Endothelial cell of hepatic sinusoid (primary cell): ENCODE results near the gene AHDC1.

Experiments used
- in situ Hi-C: cut with HindIII; loops from 2 replicates; pipeline ENCODE4 v1.10.0; 2017; ENCODE audit warnings: low sequenced_read_pairs

AHDC1 gene

DNA sequence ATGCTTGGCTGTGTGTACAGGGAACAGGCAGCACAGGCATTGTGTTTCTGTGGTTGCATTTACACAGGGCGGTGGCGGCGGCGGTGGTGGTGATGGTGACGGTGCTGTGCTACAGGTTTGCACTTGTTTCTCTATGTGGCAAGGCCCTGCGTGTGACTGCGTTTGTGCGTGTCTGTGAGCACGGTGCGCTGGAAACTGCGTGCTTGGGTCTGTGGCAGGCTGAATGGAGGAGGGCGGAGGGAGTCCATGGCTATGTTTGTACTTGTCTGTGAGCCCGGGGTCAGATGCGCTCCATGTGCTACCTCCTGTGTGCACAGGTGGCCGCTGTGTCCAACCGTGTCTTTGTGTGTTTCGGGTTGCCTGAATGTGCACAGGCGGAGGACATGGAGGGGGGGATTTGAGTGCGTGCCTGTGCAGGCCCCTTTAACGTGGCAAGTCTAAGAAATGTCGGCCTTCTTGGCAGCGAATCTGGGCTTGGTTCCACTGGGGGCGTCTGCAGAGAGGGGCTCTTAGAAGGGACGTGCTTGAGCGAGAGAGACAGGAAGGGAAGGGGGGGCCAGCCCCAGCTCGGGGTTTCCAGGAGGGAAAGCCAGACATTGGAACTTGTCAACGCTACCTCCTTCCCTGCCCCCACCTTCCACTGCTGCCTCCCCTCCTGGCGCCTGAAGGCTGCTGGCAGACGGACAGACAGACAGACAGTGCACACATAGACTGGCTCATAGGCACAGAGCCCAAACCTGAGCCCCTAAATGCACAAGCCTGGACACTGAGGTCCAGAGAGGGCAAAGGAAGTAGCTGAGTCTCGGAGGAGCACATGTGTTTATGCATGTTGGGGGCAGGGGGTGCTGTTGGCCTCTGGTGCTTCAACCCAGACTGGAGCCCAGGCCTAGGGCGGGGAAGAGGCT, 81.3 kb downstream of the AHDC1 start:
- in situ Hi-C loops, result no loop called here

DNA sequence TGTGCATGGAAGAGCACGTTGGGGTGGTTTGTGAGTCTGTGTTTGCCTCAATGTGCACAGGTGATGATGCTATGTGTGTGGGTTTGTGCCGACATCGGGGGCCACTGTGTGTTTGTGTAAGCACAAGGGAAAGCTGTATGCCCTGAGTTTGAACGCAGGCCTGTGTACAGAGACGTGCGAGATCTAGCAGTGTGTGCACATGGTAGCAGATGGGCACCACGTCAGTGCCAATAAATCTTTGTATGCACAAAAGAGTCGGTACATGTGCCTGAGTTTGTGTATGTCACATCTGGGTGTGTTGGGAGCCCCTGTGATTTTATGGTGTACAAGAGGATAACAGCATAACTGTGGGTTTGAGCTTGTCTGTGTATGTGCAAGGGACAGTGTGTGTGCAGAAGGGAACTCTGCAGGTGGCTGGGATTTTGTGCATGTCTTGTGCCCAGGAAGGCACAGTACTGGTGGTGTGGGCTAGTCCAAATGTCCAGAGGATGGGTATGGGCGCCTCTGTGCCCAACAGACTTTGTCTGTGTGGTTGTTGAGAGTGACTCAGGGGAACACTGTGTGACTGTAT, 82.0 kb downstream of the AHDC1 start:
- in situ Hi-C loops, result no loop called here

DNA sequence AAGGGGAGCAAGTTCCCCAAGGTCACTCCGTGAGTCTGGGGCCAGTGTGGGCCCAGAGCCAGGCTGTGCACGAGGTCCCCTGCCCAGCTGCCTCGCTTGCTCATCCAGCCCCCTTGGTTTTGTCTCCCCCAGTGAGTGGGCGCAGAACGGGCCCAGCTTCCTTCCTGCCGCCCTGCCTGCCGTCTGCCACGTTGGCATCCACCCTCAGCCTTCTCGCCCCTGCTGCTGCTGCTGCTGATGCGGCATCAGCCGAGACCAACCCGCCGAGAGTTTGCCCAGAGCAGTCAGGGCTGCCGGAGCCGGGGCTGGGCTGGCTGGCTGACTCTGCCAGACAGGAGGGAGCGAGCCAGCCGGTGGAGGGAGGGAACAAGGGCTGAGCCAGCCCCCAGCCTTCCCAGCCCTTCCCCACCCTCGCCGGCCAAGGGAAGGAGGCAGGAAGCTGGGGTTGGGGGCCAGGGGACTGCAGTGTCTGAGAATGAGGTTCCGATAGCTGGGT, 82.6 kb downstream of the AHDC1 start:
- in situ Hi-C loops, result no loop called here

DNA sequence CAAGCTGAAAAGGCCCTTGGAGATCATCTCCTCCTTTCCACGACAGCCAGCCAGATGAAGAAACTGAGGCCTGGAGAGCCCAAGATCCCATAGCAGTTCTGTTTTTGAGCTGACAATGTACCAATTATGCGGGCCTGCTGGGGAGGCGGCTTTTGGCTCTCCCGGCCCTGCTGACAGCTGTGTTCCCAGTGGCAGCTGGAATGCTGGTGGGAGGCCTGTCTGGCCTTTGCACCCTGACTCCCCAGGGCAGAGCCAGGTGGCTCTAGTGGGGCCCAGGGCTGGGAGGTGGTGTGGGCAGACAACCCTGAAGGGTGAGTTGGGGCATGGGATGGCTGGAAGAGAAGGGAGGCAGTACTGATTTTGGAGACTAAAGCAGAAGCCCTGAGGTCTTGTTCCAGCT, 83.3 kb downstream of the AHDC1 start:
- in situ Hi-C loops, result no loop called here

DNA sequence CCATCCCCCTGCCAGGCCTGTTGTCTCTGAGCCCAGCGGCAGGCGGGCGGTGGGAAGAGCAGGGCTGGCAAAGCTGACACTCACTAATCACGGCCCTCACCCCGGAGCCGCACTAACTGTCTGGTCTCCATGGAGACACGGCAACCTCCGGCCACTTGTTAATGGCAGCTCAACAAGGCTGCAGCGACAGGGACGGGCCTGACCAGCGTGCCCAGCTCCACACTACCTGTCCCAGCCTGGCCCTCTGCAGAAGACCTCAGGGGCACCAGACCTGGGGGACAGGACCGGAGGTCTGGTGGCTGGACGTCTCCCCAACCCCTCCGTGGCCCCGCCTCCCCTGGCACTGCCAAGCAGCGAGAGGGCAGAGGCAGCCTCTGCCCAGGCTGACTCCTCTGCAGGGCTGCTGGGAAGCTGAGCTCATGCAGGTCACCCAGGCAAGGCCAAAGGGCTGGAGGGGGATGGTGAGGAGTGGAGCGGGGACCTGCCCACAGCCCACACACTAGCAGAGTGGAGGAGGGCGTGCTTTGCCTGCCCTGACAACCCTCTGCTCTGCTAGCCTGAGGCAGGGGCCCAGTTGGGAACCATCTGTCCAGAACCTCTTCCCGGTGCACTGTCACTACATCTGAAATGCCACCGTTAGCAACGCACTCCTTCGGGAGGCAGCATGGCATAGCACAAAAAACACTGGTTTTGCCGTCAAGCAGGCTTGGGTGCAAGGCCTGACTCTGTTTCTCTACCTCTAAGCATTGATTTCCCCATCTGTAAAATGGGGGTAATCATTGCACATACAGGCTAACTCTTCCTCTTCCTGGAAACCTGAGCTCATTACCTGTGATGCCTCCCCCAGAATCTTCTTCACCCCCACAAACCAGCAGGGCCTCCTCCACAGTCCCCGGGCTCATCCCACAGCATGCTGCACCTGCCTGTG, 84.3 kb downstream of the AHDC1 start:
- in situ Hi-C loops, result no loop called here

DNA sequence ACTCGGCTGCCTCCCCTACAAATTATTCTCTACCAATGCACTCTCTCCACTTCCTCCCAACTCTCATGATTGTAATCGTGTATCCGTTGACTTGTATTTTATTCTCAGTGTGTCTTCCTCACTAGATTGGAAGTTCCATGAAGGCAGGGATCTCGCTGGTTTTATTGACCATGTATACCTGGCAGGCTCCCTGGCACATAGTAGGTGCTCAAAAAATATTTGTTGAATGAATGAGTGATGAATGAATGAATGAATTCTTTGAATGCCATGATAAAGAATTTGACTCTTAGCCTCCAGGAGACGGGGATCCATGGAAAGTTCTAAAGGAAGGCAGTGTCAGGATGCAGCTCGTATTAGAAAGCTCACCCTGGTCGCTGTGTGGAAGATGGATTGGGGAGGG, 85.1 kb downstream of the AHDC1 start:
- in situ Hi-C loops, result no loop called here

DNA sequence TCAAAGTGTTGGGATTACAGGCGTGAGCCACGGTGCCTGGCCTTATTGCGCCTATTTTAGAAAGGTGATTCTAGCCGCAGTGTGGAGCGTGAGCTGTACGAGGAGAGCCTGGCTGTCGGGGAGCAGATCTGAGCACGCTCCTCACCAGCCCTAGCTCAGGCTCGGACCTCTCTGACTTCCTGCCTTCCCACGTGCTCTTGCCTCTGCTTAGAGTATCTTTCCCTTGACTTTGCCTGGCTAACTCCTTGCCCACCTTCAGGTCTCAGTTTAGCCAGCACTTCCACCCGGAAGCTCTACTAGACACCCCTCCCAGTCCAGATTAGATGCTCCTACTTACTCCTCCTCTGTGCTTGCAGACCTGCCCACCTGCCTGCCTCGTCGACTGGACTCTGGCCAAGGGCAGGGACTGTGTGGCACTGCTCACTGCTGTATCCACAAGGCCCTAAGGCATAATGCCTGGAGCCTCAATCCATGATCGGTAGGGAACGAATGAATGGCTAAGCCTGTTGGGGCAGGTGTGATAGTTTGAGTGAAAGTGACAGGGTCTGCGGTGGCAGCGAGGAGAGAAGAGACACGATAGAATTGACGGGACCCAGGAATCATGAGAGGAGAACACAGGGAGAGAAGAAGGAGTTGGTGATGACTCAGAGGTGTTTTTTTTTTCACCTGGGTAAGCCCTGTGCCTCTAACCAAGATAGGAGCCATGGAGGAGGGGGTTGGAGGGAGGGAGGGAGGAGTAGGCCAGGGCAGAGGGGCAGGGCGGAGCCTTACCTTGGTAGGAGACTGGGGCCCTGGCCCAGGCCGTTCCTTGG, 85.8 kb downstream of the AHDC1 start:
- in situ Hi-C loops, result no loop called here

DNA sequence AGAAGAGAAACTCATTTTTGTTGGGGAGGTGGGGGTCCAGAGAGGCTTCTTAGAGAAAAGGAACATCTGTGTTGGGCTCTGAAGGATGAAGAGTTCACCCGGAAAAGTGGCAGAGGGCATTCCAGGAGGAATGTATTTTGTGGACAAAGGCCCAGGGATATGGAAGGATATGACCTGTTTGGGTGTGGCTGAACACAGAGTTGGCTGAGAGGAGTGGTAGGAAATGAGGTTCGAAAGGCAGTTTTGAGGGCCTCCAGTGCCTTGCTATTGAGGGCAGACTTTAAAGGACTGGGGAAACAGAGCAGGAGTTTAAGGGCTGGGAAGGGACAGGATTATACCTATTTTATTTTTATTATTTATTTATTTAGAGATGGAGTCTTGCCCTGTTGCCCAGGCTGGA, 86.6 kb downstream of the AHDC1 start:
- in situ Hi-C loops, result no loop called here

DNA sequence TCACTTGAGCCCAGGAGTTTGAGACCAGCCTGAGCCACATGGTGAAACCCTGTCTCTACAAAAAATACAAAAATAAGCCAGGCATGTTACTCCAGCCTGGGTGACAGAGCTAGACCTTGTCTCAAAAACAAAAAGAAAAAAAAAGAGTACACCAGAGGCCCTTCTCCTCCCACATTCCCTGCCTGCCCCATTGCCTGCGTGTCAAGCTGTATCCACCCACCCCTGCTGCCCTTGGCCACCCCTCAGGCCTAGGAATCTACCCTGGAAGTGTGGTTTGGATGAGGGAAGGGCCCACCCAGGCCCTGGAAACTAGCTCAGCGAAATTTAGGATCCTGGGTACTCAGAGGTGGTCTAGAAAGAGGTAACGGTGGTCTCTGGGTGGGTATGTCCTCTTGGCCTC, 88.3 kb downstream of the AHDC1 start:
- in situ Hi-C loops, result no loop called here

DNA sequence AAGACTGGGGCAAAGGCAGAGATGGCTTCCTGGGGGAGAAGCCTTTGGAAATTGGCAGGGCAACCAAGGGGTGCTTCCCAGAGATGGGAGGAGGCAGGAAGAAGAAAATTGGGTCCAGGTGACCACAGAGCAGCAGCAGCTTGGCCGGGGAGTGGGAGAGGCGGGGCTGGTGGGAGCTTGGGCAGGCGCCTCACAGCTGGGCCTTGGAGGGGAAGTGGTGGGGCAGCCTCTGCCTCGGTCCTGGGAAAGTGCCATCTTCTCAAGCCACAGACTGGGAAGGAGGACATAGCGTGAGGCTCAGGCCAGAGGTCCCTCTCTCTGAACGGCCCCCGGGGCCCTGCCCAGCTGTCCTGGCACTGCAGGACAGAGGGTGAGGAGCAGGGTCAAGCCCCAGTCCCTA, 90.0 kb downstream of the AHDC1 start:
- in situ Hi-C loops, result no loop called here

DNA sequence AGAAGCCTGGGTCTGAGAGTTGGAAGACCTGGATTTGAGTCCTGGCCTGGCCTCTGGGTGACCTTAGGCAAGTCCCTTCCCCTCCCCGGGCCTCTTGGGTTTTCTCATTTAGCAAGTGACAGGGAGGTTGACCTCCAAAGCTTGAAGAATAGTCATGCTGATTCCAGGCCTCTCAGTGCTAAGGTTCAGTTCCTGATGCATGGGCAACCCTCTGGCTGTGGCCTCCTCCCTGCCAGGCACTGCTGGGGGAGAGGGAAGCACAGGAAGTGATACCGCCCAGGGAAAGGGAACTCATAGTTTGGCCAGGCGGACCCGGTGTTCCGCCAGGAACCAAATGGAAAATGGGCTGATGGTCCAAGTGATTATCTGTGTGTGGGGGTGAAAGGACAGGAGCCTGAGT, 90.4 kb downstream of the AHDC1 start:
- in situ Hi-C loops, result no loop called here

DNA sequence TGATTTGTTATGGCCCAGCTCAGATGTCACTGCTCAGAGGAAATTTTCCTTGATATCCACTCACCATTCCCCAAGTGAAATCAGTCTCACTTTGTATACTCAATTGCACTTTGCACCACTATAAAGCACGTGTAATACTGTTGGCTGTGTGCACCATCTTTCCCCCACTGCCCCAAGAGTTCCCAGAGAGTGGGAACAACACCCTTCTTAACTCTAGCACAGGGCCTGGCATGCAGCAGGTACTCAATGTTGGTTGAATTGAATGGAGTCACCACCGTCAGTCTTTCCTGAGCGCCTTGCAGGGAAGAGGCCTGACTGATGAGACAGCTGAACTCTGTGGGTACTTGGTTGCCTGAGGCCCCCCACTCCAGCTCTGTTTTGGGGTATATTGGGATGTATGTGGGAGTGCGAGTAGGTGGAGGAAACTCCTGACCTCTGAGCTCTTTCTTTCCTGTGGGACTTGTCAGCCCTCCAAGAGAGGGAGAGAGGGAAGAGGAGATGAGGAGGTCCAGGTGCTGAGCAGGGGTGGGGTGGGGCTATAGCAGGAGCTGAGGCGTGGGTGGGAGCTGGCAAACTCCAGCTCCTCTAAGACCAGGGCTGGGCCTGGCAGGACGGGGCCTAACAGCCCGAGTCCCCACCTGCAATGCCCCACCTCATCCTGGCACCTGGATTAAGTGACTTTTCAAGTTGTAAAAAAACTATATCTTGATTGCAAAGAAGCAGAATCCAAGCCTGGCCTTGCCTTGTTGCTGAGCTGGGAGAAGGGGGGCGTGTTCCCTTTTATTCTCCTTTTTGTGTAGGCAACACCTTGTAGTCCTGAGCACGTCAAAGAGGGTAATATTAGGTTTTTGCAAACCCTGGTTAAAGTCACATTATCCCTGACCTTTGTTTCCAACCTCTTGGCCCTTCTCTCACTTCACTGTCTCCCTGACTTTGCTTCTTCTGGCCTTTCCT, 94.5 kb downstream of the AHDC1 start:
- in situ Hi-C loops, result no loop called here

DNA sequence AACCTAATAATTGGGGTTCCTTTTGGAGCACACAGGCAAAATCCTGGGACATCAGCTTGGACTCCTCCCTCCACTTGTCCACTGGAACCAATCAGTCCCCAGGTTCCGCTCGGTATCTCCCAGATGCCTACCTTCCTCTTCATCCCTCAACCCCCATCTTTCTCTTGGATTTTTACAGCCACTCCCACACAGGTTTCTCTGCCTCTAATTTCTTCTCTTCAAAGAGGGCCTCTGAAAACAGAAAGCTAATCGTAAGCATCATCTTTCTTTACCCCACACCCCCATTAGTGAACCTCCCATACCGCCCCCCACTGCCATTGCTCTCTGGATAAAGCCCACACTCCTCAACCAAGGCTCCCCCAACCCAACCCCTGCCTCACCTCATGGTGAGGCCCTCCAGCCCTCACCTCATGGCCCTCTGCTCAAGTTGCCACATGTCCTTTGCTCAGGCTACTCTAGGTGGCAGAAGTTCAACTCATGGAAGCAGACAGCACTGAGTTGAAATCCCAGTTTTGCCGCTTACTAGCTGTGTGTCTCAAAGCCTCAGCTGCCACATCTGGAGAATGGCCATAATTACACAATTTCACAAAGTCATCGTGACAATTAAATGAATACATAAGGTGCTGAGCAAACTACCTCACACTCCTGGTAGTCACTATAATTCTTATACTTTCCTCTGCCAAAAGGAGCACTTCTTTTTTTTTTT, 95.8 kb downstream of the AHDC1 start:
- in situ Hi-C loops, result no loop called here

DNA sequence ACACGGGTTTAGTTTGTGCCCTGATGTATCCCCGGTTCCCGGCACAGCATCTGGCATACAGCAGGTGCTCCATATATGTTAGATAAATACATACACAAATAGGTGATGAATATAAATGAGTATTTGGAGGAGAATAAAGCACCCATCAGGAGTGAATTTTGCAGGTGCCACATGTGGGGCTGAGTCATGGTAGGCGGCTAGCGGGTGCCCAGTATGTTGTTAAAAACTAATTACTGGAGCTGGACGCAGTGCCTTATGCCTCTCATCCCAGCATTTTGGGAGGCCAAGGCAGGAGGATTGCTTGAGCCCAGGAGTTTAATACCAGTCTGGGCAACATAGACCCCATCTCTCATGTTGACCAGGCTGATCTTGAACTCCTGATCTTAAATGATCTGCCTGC, 97.2 kb downstream of the AHDC1 start:
- in situ Hi-C loops, result no loop called here

DNA sequence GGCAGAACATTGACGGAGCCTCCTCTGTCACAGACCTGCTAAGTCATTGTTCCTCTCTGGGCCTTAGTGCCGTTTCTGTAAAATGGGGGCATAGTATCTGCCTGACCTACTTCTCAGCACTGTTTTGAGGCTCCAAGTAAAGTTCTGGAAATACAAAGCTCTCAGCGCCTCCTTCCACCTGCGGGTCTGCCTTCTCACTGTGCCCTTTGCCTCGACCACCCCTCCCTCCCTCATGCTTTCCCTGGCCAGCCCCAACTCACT, 98.6 kb downstream of the AHDC1 start:
- in situ Hi-C loops, result no loop called here

DNA sequence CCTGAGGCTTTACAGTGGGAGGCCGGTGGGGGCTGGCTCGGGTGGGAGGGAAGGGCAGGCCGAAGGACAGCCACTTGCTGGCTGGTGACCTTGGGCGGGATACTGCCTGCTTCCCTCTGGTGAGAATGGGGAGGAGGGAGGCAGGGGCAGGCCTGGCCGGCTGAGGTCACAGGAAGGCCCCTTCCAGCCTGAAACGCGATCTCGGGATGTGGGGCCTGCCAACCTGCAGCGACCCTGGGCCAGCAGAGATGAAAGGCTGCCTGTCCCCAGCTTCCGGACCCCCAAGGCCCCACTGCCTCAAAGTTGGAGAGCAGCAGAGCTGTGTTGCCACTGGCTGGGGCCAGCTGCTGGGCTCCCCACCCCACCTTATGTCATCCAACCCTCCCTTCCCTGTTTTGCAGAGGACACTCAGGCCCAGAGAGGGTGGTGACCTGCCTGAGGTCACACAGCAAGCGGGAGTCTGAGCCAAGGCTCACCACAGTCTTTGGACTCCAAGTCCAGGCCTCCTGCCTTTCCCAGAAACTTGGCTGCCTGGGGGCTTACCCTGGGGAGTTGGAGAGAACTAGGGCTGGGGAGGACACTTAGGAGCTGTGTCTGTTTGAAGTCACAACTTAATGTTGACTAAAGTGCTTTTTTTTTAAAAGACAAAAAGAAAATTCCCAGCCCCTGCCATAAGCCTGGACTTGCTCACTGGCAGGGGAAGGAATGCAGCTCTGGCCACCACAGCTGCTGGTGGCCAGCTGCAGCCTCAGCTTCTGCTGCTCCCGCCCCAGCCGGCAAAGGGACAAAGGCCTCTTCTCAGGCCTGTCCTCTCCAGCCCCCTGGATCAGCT, 99.1 kb downstream of the AHDC1 start:
- in situ Hi-C loops, result no loop called here

DNA sequence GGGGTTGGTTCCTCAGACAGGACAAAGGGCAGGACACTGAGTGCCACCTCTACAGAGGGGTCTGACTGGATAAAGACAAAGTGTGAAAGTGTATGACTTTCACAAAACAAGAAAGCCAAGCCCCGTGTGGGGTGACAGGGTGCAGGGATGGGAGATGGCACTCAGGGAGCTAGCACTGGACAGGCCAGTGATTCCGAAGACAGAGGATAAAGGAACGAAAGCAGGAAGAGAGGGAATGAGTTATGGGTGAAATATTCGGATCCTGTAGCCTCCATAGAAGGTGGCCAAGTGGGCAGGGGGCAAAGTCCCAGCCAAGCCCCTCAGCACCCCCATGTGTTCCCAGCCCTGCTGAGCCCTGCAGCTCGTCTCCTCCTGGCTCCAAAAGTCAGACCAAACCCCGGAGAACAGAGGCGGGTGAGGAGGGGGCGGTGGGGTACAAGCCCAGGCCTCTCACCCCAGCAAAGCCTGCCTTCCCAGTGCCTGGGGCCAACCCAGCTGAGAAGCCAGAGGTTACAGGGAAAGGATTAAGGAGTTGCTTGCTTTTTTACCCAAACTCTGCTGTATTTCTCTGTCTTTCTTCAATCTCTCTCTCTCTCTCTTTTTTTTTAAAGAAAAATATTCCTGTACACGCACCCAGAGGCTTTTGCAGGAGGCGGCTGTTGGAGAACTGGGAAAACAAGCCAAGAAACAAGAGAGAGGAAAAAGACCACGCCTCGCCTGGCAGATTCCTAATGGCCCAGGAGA, 99.9 kb downstream of the AHDC1 start:
- in situ Hi-C loops, result no loop called here

DNA sequence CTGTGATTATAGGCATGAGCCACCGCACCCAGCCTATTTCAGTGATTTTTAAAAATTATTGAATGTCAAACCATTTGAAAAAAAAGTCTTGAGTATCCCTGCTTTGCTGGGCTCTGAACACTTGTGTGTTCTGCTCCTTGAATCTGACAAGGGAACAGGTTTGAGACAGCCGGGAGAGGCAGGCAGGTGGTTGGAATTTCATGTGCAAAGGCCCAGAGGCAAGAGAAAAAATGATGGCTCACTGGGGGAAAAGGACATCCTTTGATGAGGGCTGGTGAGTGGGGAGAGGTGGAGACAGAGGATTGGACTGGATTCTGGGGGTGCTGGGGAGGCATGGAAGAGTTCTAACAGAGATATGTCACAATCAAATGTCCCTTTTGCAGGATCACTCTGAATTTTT, 100.9 kb downstream of the AHDC1 start:
- in situ Hi-C loops, result no loop called here
